BE2C (cell line): ENCODE measurements around the gene SCGB2A2.
A peak's percentile ranks its signal among the peaks of the same experiment; 100 is the strongest.

Experiments used
- DNase-seq: peaks from one replicate; pipeline ENCODE4 v3.0.0-alpha.2; 2020
- H3K27me3 ChIP-seq: fragments of 250-450 bp; sonication (Bioruptor Pico); 2 replicates; pipeline ENCODE4 v1.5.1; 2020; ENCODE audit warnings: mild to moderate bottlenecking
- H3K36me3 ChIP-seq: fragments of 250-450 bp; sonication (Bioruptor Pico); 2 replicates; pipeline ENCODE4 v1.5.1; 2020; ENCODE audit warnings: mild to moderate bottlenecking
- H3K4me1 ChIP-seq: fragments of 250-450 bp; sonication (Bioruptor Pico); 2 replicates; pipeline ENCODE4 v1.5.1; 2020
- H3K4me3 ChIP-seq: 2 replicates; pipeline ENCODE4 v1.5.1; 2011; ENCODE audit warnings: low read depth, low read length
- H3K9me3 ChIP-seq: fragments of 250-450 bp; sonication (Bioruptor Pico); 2 replicates; pipeline ENCODE4 v1.5.1; 2020
- CTCF ChIP-seq: IDR thresholded peaks from 2 replicates; pipeline ENCODE4 v1.5.1; 2012; ENCODE audit warnings: mild to moderate bottlenecking, low read depth, low read length

SCGB2A2 gene

DNA sequence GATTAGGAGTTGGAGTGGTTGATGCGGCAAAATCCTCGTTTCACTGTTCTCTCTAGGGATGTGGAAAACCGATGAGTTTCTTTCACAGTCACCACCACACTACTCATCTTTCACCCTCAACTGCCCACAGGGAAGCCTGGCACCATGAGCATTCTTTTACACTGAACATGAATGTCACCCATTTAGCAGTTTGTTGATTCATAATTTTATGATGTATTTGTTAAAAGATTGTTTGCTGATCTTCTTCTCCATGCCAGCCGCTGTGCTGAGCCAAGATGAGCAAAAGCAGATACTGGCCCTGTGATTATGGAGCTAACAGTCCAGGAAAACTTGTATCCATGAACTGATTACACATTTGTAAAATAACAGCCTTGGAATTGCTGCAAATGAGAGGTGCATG lies 31.8 kb upstream of the SCGB2A2 start:
- Histone ChIP-seq H3K9me3 (no peaks in the 10 kb centered on the region), H3K27me3 (no peaks in the 10 kb centered on the region), H3K4me1 (no peaks in the 10 kb centered on the region), H3K4me3 (no peak overlapping the region), H3K36me3 (no peaks in the 10 kb centered on the region)
- no peak for TF ChIP-seq CTCF
- no peak for DNase-seq

DNA sequence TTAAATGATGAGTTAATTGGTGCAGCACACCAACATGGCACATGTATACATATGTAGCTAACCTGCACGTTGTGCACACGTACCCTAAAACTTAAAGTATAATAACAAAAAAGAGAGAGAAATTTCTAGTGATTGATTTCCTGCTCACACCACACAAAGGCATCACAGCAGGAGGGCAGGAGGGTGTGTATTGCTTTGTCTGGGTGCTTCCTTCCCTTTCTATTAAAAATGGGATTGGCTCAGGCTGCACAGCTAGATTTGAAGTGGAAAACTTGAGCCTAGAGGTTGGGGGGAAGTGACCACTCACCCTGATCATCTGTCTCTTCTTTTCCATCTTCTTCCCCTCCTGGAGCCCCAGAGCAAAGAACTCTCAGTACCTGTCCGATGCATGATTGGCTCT lies 28.9 kb upstream of the SCGB2A2 start:
- Histone ChIP-seq H3K27me3 (no peaks in the 10 kb centered on the region), H3K4me3 (no peak overlapping the region), H3K9me3 (no peaks in the 10 kb centered on the region), H3K36me3 (no peaks in the 10 kb centered on the region), H3K4me1 (no peaks in the 10 kb centered on the region)
- no peak for DNase-seq
- no peak for TF ChIP-seq CTCF

DNA sequence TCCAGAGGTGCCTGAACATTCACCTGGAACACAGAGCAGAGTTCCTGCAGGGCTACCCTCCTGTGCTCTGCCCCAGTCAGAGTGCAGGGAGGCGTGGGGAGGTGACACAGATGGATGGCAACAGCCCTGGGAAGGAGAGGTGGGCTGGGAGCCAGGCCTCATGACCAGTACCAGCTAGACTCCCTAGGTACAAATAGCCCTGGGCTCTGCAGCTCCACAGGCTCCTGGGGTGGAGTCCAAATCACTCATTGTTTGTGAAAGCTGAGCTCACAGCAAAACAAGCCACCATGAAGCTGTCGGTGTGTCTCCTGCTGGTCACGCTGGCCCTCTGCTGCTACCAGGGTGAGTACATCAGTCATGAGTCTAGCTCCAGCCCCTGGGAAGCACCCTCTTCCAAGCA lies 27.9 kb upstream of the SCGB2A2 start, which contains the start of gene SCGB1D2:
TSS of gene SCGB1D2 (plus strand) at position 219 of the 400 bp plus-strand sequence. CDS start at position 288, 69 bp downstream.
- Histone ChIP-seq H3K36me3 (no peaks in the 10 kb centered on the region), H3K9me3 (no peaks in the 10 kb centered on the region), H3K4me3 (no peak within 1 kb of the TSS), H3K27me3 (no peaks in the 10 kb centered on the region), H3K4me1 (no peaks in the 10 kb centered on the region)
- DNase-seq = peak; percentile 10
- no peak for TF ChIP-seq CTCF

- TF ChIP-seq CTCF = peak; percentile 26; the same call in 1 of the 2 replicates
- no peaks in the 10 kb centered on the region for H3K36me3 ChIP-seq
- no peaks in the 10 kb centered on the region for H3K4me1 ChIP-seq
- no peak overlapping the region for H3K4me3 ChIP-seq
- no peaks in the 10 kb centered on the region for H3K9me3 ChIP-seq
- DNase-seq = peak; percentile 10
- no peaks in the 10 kb centered on the region for H3K27me3 ChIP-seq
Measured at GRCh38 chr11:62245271-62245753, 24.6 kb upstream of the SCGB2A2 start.

DNA sequence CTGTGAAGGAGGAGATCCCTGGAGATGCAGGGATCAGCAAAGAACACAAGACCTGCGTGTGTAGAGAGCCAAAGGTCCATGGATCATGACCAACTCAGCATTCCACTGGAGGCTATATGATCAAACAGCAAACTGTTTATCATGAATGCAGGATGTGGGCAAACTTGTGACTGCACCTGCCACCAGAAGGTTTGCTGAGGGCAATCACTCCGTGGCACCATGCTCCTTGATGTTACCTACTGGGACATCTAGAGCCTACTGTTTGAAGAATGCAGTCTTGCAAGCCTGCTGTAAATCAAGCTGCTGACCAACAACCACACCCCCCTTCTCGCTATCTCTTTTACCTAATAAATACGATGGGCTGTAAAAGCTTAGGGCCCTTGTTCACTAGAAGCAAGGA lies 18.3 kb upstream of the SCGB2A2 start:
- DNase-seq = no peak
- no peaks in the 10 kb centered on the region for H3K4me1 ChIP-seq
- H3K4me3 ChIP-seq = no peak overlapping the region
- no peaks in the 10 kb centered on the region for H3K36me3 ChIP-seq
- no peaks in the 10 kb centered on the region for H3K27me3 ChIP-seq
- no peak for TF ChIP-seq CTCF
- no peaks in the 10 kb centered on the region for H3K9me3 ChIP-seq

DNA sequence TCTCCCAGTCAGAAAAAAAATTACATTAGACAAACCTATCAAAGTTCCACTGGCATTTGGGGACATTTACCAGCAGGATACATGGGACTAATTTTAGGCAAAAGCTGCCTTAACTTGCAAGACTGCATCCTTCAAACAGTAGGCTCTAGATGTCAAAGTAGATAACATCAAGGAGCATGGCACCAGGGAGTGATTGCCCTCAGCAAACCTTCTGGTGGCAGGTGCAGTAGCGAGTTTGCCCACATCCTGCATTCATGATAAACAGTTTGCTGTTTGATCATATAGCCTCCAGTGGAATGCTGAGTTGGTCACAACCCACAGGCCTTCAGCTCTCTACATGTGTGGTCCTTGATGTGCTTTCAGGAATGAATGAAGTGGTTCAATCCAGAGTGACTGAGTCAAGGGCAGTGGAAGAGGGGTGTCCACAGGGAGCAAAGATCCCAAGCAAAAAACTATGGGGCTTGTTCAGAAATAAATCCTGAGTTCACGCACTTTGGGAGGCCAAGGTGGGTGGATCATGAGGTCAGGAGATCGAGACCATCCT lies 15.9 kb upstream of the SCGB2A2 start:
- no peaks in the 10 kb centered on the region for H3K4me1 ChIP-seq
- no peaks in the 10 kb centered on the region for H3K36me3 ChIP-seq
- no peak for DNase-seq
- H3K27me3 ChIP-seq = no peaks in the 10 kb centered on the region
- H3K4me3 ChIP-seq = no peak overlapping the region
- H3K9me3 ChIP-seq = no peaks in the 10 kb centered on the region
- TF ChIP-seq CTCF = no peak
